ENCODE data around the gene KRT39. TPM values are rescaled to one million over a fixed set of nuclear protein-coding genes. Genes with fewer than 3 reads are reported as not detected.

KRT39 gene
- polyA plus RNA-seq, 3 donors = not detected

DNA sequence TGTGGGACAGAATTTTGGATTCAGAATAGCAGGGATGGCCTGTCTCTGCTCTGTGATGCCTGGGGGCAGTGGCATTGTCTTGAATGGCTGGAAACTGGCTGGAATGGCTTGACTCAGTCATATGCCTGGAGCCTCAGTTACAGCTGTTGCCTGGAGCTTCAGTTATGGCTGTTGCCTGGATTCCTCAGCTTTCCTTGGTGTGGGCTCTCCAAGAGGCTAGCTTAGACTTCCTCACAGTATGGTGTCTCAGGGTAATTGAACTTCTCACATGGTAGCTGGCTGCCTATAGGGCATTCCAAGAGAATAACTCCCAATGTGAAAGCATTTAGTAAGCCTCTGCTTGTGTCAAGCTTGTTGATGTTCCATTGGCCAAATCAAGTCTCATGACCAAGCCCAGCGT lies 50.4 kb downstream of the KRT39 start:
- H3K27ac ChIP-seq (ENCODE audit: low read depth in 1 of 2, low read length in 2 of 2) = peak overlapping the region; percentile 28 to 88
- Mint-ChIP-seq H3K9me3 (peaks cover 0 to 2% (median 0%) of the 10 kb centered on the region in 7 donors), H3K4me3 (no peak overlapping the region), H3K27me3 (ENCODE audit: low read depth in 3 of 3) (peaks cover 0 to 3% (median 0%) of the 10 kb centered on the region in 3 donors), H3K4me1 (peaks cover 49% of the 10 kb centered on the region), H3K27ac (peak overlapping the region in 6 of 7 donors; percentile 73 to 96 (median 92)), H3K36me3 (no peaks in the 10 kb centered on the region)
- no peaks in the 10 kb centered on the region for H3K9me3 ChIP-seq (replicated peaks in 1 of 2; ENCODE audit: control insufficient read depth in 1 of 2, insufficient read depth in 1 of 2, low read length in 2 of 2)
- no peaks in the 10 kb centered on the region for H3K79me2 ChIP-seq (ENCODE audit: insufficient read depth, low read length)
- no peak for DNase-seq
- H3K36me3 ChIP-seq (replicated peaks in 1 of 2; ENCODE audit: control insufficient read depth in 1 of 2, insufficient read depth in 2 of 2, low read length in 2 of 2) = no peaks in the 10 kb centered on the region
- TF ChIP-seq CTCF (IDR thresholded peaks at IDR 0.05) = no peak
- no peaks in the 10 kb centered on the region for H3K27me3 ChIP-seq (ENCODE audit: control insufficient read depth in 2 of 2, insufficient read depth in 2 of 2, low read length in 2 of 2)
- 100% methylated on average over 1 of the region's 1 CpG for WGBS (ENCODE audit: insufficient coverage)
- no peaks in the 10 kb centered on the region for H4K20me1 ChIP-seq (ENCODE audit: insufficient read depth, low read length)
- no peak overlapping the region for H3K9ac ChIP-seq (ENCODE audit: insufficient read depth, low read length, poor library complexity, severe bottlenecking)
- H3K4me1 ChIP-seq (ENCODE audit: control insufficient read depth in 1 of 2, insufficient read depth in 2 of 2, low read length in 2 of 2) = peaks cover 60 to 66% of the 10 kb centered on the region in 2 donors
- peak overlapping the region in 1 of 3 experiments; percentile 13 for H3K4me3 ChIP-seq (replicated peaks in 1 of 3; ENCODE audit: low read depth in 2 of 3, low read length in 3 of 3)
- no peak overlapping the region for H2AFZ ChIP-seq (ENCODE audit: insufficient read depth, low read depth, low read length, poor library complexity, severe bottlenecking)
- intact Hi-C loops (cut with micrococcal nuclease) = loop anchor here in 1 of 2 donors (10.0 kb wide), 1 partner anchor 588 kb away; the partner anchor contains the start of gene KRT13
- no peak overlapping the region for H3K4me2 ChIP-seq (replicated peaks; ENCODE audit: extremely low read depth, low read length, poor library complexity, severe bottlenecking)

GRCh38 chr17:40915721-40916256 lies 51.0 kb downstream of the KRT39 start:
- Histone ChIP-seq H3K4me1 (ENCODE audit: control insufficient read depth in 1 of 2, insufficient read depth in 2 of 2, low read length in 2 of 2) (peaks cover 60 to 64% of the 10 kb centered on the region in 2 donors), H3K36me3 (replicated peaks in 1 of 2; ENCODE audit: control insufficient read depth in 1 of 2, insufficient read depth in 2 of 2, low read length in 2 of 2) (no peaks in the 10 kb centered on the region), H3K4me3 (replicated peaks in 1 of 3; ENCODE audit: low read depth in 2 of 3, low read length in 3 of 3) (peak overlapping the region in 1 of 3 experiments; percentile 13), H3K9me3 (replicated peaks in 1 of 2; ENCODE audit: control insufficient read depth in 1 of 2, insufficient read depth in 1 of 2, low read length in 2 of 2) (no peaks in the 10 kb centered on the region), H2AFZ (ENCODE audit: insufficient read depth, low read depth, low read length, poor library complexity, severe bottlenecking) (no peak overlapping the region), H3K4me2 (replicated peaks; ENCODE audit: extremely low read depth, low read length, poor library complexity, severe bottlenecking) (peak overlapping the region; percentile 26), H3K27ac (ENCODE audit: low read depth in 1 of 2, low read length in 2 of 2) (peak overlapping the region; percentile 56 to 88), H3K27me3 (ENCODE audit: control insufficient read depth in 2 of 2, insufficient read depth in 2 of 2, low read length in 2 of 2) (no peaks in the 10 kb centered on the region), H3K9ac (ENCODE audit: insufficient read depth, low read length, poor library complexity, severe bottlenecking) (no peak overlapping the region), H4K20me1 (ENCODE audit: insufficient read depth, low read length) (no peaks in the 10 kb centered on the region), H3K79me2 (ENCODE audit: insufficient read depth, low read length) (no peaks in the 10 kb centered on the region)
- H3K4me1 Mint-ChIP-seq = peaks cover 47% of the 10 kb centered on the region
- TF ChIP-seq CTCF (IDR thresholded peaks at IDR 0.05) = no peak
- H3K4me3 Mint-ChIP-seq = peak overlapping the region in 1 of 2 donors; percentile 22
- no peaks in the 10 kb centered on the region for H3K36me3 Mint-ChIP-seq
- DNase-seq = peak; percentile 38 to 86 (median 76)
- intact Hi-C loops (cut with micrococcal nuclease) = loop anchor here in 1 of 2 donors (10.0 kb wide), 1 partner anchor 589 kb away; the partner anchor contains the start of gene KRT13
- peak overlapping the region; percentile 87 to 96 (median 93) for H3K27ac Mint-ChIP-seq
- H3K9me3 Mint-ChIP-seq = peaks cover 0 to 2% (median 0%) of the 10 kb centered on the region in 7 donors
- H3K27me3 Mint-ChIP-seq (ENCODE audit: low read depth in 3 of 3) = peaks cover 0 to 3% (median 0%) of the 10 kb centered on the region in 3 donors
- 0% methylated on average over 1 of the region's 2 CpGs for WGBS (ENCODE audit: insufficient coverage)

Data from CD14-positive monocyte (primary cell).